ENCODE measurements around the gene DDX11.
"Not testable (repeated sequence)": the region's sequence is repeated elsewhere in the genome, so short reads cannot be mapped to it uniquely, and the experiment has no call there.

DDX11 gene

DNA sequence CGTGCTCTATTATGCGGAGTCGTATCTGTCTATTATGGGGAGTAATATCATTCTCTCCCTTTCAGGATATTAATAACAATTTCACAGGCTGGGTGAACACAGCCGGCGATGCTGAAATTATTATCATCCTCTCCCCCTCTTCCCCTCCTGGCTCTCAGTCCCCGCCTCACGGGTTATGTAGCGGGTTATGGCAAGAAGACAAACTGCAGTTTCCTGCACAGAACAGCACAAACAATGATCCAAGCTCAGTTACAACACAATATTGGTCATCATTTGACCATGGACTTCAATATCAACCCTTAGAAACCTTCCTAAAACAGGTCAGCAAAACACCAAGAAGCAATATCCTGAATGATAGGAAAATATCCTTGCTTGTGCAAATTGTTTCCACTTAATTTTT lies 50.5 kb downstream of the DDX11 start:
- not testable (repeated sequence) for DNase-seq (ENCODE audit: low read depth)

DNA sequence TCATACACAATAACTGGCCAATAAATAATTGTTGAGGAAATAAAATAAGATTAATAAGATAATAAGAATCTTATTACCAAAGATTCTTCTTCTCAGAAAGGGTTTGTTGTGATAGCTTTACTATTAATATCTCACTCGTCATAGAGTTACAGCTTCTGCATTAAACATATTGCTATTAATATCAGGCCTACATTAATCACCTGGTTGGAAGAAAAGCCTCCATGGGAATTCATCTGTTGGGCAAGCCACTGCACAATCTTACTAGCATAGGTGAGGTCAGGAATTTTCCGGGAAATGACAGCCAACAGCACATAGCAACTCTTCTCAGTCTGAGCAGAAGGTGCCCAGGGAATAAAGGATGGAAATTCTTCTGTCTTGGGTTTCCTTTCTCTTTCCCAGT lies 51.5 kb downstream of the DDX11 start:
- not testable (repeated sequence) for DNase-seq (ENCODE audit: low read depth)

- not testable (repeated sequence) for DNase-seq (ENCODE audit: low read depth)
Observed at GRCh38 chr12:31127209-31127848, 53.7 kb downstream of the DDX11 start.

DNA sequence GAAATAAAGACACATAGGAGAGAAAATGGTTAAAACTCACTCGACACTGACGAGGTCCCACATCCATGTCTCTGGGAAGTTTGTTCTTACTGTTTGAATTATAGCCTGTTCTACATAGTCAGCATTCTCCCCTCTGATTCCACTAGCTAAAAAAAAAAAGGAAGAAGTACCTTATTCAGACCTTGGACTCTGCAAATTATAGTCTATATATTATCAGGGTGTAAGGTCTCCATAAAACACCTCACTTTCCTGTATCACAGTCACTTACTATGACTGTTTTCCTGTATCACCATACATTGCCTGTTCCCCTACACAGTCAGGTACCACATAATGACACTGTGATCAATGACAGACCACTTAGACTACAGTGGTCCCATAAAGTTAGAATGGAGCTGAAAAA lies 62.9 kb downstream of the DDX11 start:
- not testable (repeated sequence) for DNase-seq (ENCODE audit: low read depth)

DNA sequence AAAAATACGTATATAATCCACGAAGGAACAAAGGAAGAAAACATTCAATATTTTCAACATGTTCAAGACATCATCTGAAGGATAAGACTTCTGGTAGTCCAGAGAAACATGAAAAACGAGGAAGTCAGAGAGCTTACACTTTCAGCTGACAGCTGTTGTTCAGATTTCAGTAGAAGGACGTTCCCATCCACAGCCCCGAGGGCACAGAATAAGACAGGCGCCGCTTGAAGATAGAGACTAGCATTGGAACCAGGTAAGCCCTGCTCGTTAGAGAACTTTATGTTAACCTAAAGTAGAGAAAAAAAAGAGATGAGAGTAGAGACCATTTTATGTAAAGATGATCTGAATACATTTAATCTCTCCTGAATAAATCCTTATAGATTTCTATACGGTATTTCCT lies 71.1 kb downstream of the DDX11 start:
- not testable (repeated sequence) for DNase-seq (ENCODE audit: low read depth)

DNA sequence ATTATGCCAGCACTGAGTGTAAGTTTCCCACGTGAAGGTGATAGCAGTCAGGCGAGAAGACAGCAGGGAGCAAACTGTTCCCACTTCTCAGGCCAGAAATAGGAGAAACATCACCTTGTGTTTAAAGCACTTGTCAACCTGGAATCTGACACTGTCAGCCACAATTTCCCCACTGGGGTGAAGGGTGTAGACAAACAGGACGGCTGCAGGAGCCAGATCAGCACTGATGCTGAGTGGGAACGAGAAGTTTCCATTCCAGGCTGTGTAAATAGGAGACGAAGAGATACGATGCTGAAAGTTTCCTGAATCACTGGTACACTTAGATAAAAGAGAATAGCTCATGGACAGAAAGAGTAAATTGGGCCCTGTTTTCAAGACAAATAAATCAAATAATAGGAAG lies 71.6 kb downstream of the DDX11 start:
- not testable (repeated sequence) for DNase-seq (ENCODE audit: low read depth)

DNA sequence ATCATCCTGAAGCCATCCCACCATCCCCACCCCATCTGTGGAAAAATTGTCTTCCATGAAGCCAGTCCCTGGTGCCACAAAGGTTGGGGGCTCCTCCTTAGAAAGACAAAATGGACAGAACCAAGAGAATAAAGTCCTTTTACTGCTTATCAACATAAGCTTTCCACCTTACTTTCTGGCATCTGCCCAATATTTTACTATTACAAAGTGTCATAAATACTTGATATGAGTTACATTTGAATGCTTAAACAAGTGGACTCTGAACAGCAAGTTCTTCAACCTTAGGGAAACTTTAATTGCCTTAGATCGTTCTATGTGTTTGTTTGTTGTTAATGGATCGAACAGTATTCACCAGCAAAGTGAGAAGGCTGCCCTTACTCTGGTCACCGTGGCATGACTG lies 73.8 kb downstream of the DDX11 start:
- not testable (repeated sequence) for DNase-seq (ENCODE audit: low read depth)

- not testable (repeated sequence) for DNase-seq (ENCODE audit: low read depth)
Observed at GRCh38 chr12:31150766-31151165, 77.1 kb downstream of the DDX11 start.

Data from stimulated activated CD8-positive, alpha-beta memory T cell treated with anti-CD3 and anti-CD28 coated beads, Interleukin-7, amount 100 ng/mL, for 24 hours (primary cell).